Measurements from ENCODE around the gene TMEM201.

The TMEM201 gene

GRCh38 chr1:9580942-9581341 lies 7.8 kb upstream of the TMEM201 start:
- no peak for DNase-seq

- no peak for DNase-seq
Measured at GRCh38 chr1:9586147-9586766, 2.5 kb upstream of the TMEM201 start.

GRCh38 chr1:9589144-9589718 lies 520 bp downstream of the TMEM201 start:
- peak; percentile 70 for DNase-seq

GRCh38 chr1:9589719-9590157 lies 1.0 kb downstream of the TMEM201 start:
- DNase-seq: no peak

DNA sequence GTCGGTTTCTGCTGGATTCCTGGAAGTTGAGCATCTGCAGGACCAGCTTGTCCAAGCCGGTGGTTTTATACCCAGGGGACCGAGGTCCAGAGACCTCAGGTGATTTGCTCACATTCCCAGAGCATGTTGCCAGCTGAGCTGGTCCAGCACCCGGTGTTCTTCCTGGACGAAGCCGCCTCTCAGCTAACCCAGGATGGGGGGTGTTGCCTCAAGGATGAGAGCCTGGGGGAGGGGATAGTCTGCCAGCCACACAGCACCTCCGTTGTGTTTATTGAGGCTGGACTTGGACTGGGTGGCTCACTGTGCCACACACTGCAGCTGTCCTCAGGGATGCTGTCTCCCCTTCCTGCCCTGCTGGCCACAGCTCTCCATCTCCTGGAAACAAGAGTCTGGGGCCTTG lies 1.5 kb downstream of the TMEM201 start:
- DNase-seq: peak; percentile 54

- no peak for DNase-seq
Measured at GRCh38 chr1:9590945-9591668, 2.4 kb downstream of the TMEM201 start.

GRCh38 chr1:9591669-9592509 lies 3.2 kb downstream of the TMEM201 start:
- DNase-seq: no peak

- DNase-seq: no peak
Measured at GRCh38 chr1:9592510-9593075, 3.9 kb downstream of the TMEM201 start.

DNA sequence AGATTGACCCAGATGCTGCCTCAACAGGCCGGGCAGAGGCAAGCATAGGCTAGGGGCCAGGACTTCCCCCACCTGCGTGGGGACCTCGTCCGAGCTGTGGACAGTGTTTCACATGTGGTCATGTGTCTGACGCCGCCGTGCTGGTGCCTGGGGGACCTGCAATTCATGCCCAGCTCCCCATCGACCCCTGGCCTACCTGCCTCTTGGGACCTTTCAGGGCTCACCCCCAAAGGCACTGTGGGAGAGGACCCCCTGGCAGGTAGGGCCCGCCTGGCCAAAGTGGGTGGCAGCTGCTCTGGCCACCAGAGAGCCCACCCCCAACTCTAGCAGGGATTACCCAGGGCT lies 4.4 kb downstream of the TMEM201 start:
- DNase-seq: no peak

DNA sequence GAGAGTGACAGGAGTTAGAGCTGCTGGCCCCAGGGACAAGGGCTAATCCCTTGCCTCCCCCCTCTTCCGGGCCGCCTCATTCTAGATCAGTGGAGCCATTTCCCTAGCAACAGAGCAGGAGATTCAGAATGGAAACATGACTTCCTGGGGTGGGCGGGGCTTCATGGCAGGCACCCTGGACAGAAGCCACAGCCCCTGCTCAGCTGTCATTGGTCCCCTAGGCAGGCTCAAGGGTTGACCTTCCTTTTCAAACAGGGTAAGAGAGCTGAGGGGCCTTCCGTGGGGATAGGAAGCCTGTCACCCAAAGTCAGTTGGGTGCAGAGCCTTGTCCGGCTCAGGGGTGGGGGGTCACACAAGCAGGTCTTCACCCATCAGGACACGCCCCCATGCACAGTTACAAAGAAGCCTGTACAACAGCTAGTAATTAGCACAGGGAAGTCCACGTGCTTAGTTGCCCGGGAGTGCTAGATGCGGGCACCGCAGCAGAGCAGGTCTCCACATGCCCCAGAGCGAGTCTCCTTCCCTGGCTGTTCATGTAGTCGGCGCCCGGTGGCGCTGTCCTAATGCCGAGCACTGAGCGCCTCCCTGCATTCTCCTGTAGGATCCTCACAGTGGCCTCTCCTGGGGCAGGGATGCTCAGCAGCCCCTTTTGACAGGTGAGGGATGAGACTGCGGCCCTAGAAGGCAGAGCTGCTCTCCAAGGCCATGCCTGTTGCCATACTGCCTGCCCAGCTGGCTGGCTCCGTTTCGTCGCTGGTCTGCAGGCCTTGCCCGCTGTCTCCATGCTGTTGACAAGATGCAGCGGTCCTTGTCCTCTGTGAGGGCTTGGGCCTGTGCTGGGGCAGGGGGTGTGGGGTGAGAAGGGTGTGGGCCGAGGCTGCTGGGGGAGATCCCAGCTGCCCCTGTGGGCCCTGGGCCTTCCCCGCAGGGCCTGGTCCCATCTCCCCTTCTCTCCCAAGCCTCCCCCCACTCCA lies 5.1 kb downstream of the TMEM201 start:
- peak; percentile 99 for DNase-seq

- DNase-seq: no peak
Measured at GRCh38 chr1:9594471-9595155, 5.9 kb downstream of the TMEM201 start.

- DNase-seq: no peak
Measured at GRCh38 chr1:9595156-9595967, 6.7 kb downstream of the TMEM201 start.

GRCh38 chr1:9595968-9596340 lies 7.2 kb downstream of the TMEM201 start:
- no peak for DNase-seq

GRCh38 chr1:9596415-9597123 lies 7.9 kb downstream of the TMEM201 start:
- DNase-seq: no peak

- no peak for DNase-seq
Measured at GRCh38 chr1:9597361-9598315, 8.9 kb downstream of the TMEM201 start.

GRCh38 chr1:9598316-9598700 lies 9.6 kb downstream of the TMEM201 start:
- DNase-seq: no peak

- DNase-seq: no peak
Measured at GRCh38 chr1:9599741-9600140, 11.0 kb downstream of the TMEM201 start.
